Transverse colon (tissue), 4 donors: ENCODE data around the gene CAPN11. TPM values are rescaled to one million over a fixed set of nuclear protein-coding genes. Genes with fewer than 3 reads are reported as not detected.
"Not testable (repeated sequence)": the region's sequence is repeated elsewhere in the genome, so short reads cannot be mapped to it uniquely, and the experiment has no call there.

Experiments
- DNase-seq: peaks from one replicate; pipeline ENCODE4 v3.0.0-alpha.2; 2019
- H3K27ac ChIP-seq, 4 donors: fragments of 200-600 bp; sonication (generic); 2 replicates each; pipeline ENCODE4 v1.5.1; 2016 to 2018; ENCODE audit warnings: inconsistent platforms in 4 of 4
- H3K27me3 ChIP-seq: fragments of 200-600 bp; sonication (generic); 2 replicates; pipeline ENCODE4 v1.5.1; 2017; ENCODE audit warnings: inconsistent platforms
- H3K36me3 ChIP-seq, 4 donors: fragments of 200-600 bp; sonication (generic); 2 replicates each; pipeline ENCODE4 v1.5.1; 2017 to 2019; ENCODE audit warnings: inconsistent platforms in 4 of 4
- H3K4me1 ChIP-seq, 4 donors: fragments of 200-600 bp; sonication (generic); 2 replicates each; pipeline ENCODE4 v1.5.1; 2017 to 2020; ENCODE audit warnings: inconsistent platforms in 4 of 4
- H3K4me3 ChIP-seq, 4 donors: fragments of 200-600 bp; sonication (generic); 1 replicate in 1 of 4; 2 replicates in 3 of 4; pipeline versions ENCODE4 v1.5.1 to v1.6.1; 2017 to 2019; ENCODE audit warnings: inconsistent platforms in 4 of 4
- H3K9me3 ChIP-seq, 2 donors: fragments of 200-600 bp; sonication (generic); 2 replicates each; pipeline ENCODE4 v1.5.1; 2017 to 2019; ENCODE audit warnings: inconsistent platforms in 2 of 2
- EP300 ChIP-seq: sonication (generic); formaldehyde crosslinking; IDR thresholded peaks from one replicate; pipeline ENCODE4 v1.6.1; 2017; ENCODE audit warnings: antibody characterized with exemption, low read depth
- POLR2A ChIP-seq: fragments of 450-650 bp; IDR thresholded peaks from one replicate; pipeline ENCODE4 v1.6.1; 2016; ENCODE audit warnings: antibody characterized with exemption, mild to moderate bottlenecking, moderate library complexity
- POLR2AphosphoS5 ChIP-seq, 3 donors: sonication (generic); formaldehyde crosslinking; IDR thresholded peaks; one replicate each; pipeline ENCODE4 v1.6.1; 2016; ENCODE audit warnings: antibody characterized with exemption in 3 of 3
- WGBS, 2 donors: methylation state at CpG; one replicate each; pipeline ENCODE4 v1.1.5; 2018; ENCODE audit warnings: low coverage in 1 of 2; 5-methylcytosine and 5-hydroxymethylcytosine counted together
- in situ Hi-C, 4 donors: fragments of 200-750 bp; cut with MboI; loops; one replicate each; pipeline versions ENCODE4 v1.15.0 to v1.15.1; 2017; ENCODE audit warnings: low sequenced_read_pairs in 3 of 4, low pct_ligation_motif_present in 1 of 4, low pct_unique_long_range_greater_than_20kb in 1 of 4
- intact Hi-C: fragments of 100-400 bp; cut with DNase I; formaldehyde crosslinking; loops from one replicate; pipeline ENCODE4 v1.15.1; 2023; ENCODE audit warnings: low total_unique reads
- total RNA-seq, 4 donors: library from RNA; depleted of rRNA; stranded (reverse); fragments of >200 nt; gene quantifications; one replicate each; pipeline ENCODE4 v1.1.0, GENCODE V29; 2016
- TF ChIP-seq, protein P1 (sequence below), 5 experiments: fragments of 200-600 bp in 3 of 5; fragments of 450-650 bp in 2 of 5; sonication (generic) in 3 of 5; IDR thresholded peaks; 1 replicate in 2 of 5; 2 replicates in 3 of 5; pipeline ENCODE4 v1.5.1; 2016 to 2017; ENCODE audit warnings: antibody characterized with exemption in 5 of 5, inconsistent platforms in 3 of 5, mild to moderate bottlenecking in 2 of 5, moderate library complexity in 1 of 5

The CAPN11 gene
- total RNA-seq, 4 donors from 2014 or later: 1.6 to 19.8 (median 4.9) TPM; not detected in 1

DNA sequence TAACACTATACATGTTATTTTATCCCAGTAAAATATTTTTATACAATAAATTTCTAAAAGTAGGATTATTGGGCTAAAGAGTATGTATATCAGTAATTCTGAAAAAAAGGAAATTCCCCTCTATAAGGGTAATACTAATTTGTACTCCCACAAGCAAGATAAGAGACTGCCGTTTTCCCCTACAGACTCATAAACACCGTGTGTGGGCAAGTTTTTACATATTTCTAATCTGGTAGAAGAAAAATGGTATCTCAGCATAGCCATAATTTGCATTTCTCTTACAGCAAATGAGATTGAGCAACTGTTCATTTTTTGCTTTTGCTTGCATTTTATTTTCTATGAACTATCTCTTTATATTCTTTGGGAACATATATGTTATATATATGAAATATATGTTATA, 32.1 kb downstream of the CAPN11 start:
- WGBS, 2 donors: 22 to 32% methylated on average over 2 of the region's 2 CpGs
- Histone ChIP-seq H3K4me3 (no peak overlapping the region), H3K27me3 (no peaks in the 10 kb centered on the region), H3K36me3 (no peaks in the 10 kb centered on the region), H3K27ac (no peak overlapping the region), H3K9me3 (no peaks in the 10 kb centered on the region), H3K4me1 (peaks cover 0 to 7% (median 3%) of the 10 kb centered on the region in 4 donors)
- no peak for TF ChIP-seq POLR2A
- intact Hi-C loops (no loop called here), in situ Hi-C loops (no loop called here)
- no peak for DNase-seq

DNA sequence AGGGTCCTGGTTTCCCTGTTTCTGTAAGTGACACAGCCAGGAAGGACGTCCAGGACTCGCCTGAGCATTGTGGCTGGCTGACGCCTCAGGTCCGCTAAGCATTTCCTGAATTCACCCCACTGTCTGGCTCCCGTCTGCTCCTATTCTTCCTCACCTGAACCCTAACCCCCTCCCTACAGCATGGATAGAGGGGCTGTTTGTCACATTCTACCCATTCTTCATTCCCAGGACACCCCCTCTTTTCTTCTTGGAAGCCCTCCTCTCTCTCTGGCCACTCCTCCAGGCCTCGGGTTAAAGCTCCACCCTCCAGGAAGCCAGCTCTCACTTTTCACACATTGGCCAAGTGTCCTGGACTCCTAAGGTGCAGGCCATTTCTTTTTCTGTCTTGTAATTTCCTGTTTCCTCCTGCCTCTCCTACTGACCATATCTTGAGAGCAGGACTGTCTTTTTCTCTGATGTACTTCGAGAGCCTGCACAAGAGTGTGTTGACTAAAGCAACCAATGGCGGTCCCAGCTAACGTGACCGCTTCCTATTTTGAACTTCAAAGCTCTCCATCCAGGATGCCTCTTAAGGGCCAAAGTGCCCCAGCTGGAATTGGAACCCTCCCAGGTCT, 33.9 kb downstream of the CAPN11 start:
- in situ Hi-C loops: no loop called here
- no peak overlapping the region for H3K27ac ChIP-seq
- TF ChIP-seq POLR2A: no peak

DNA sequence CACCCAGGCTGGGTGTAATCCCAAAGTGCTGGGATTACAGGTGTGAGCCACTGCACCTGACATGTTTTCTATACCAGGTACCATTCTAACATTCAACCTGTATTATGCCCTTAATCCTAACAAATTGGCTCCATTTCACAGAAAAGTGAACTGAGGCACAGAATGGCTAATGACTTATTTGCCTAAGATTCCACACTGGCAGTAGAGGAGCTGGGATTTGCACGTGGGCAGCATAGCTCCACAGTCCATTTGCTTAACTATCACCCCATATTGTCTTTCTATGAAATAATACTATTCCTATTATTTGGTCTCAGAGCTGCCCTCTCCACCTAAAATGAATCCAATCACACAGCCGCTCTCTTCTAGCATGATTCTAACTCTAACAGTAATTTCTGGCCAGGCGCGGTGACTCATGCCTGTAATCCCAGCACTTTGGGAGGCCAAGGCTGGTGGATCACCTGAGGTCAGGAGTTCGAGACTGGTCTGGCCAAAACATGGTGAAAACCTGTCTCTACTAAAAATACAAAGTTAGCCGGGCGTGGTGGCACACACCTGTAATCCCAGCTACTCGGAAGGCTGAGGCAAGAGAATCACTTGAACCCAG, 34.8 kb downstream of the CAPN11 start:
- Histone ChIP-seq H3K9me3 (no peaks in the 10 kb centered on the region), H3K36me3 (no peaks in the 10 kb centered on the region), H3K4me1 (peaks cover 0 to 7% (median 3%) of the 10 kb centered on the region in 4 donors), H3K27ac (no peak overlapping the region), H3K4me3 (no peak overlapping the region), H3K27me3 (no peaks in the 10 kb centered on the region)
- WGBS, 2 donors: 75 to 89% methylated on average over 1 to 8 of the region's 8 CpGs
- intact Hi-C loops: no loop called here
- TF ChIP-seq EP300 (no peak), POLR2AphosphoS5 (IDR thresholded peaks at IDR 0.05) (no peak), POLR2A (no peak)
- TF ChIP-seq, protein P1, sequence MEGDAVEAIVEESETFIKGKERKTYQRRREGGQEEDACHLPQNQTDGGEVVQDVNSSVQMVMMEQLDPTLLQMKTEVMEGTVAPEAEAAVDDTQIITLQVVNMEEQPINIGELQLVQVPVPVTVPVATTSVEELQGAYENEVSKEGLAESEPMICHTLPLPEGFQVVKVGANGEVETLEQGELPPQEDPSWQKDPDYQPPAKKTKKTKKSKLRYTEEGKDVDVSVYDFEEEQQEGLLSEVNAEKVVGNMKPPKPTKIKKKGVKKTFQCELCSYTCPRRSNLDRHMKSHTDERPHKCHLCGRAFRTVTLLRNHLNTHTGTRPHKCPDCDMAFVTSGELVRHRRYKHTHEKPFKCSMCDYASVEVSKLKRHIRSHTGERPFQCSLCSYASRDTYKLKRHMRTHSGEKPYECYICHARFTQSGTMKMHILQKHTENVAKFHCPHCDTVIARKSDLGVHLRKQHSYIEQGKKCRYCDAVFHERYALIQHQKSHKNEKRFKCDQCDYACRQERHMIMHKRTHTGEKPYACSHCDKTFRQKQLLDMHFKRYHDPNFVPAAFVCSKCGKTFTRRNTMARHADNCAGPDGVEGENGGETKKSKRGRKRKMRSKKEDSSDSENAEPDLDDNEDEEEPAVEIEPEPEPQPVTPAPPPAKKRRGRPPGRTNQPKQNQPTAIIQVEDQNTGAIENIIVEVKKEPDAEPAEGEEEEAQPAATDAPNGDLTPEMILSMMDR (IDR thresholded peaks at IDR 0.05): no peak
- no peak for DNase-seq
- in situ Hi-C loops: no loop called here

More for the DNA sequence above, 33.9 kb downstream of the CAPN11 start:
- H3K27me3 ChIP-seq: no peaks in the 10 kb centered on the region
- no peak for DNase-seq
- intact Hi-C loops: no loop called here
- H3K36me3 ChIP-seq: no peaks in the 10 kb centered on the region
- H3K9me3 ChIP-seq: no peaks in the 10 kb centered on the region
- WGBS, 2 donors: 63 to 69% methylated on average over 10 of the region's 10 CpGs
- peaks cover 0 to 7% (median 3%) of the 10 kb centered on the region in 4 donors for H3K4me1 ChIP-seq
- no peak overlapping the region for H3K4me3 ChIP-seq

DNA sequence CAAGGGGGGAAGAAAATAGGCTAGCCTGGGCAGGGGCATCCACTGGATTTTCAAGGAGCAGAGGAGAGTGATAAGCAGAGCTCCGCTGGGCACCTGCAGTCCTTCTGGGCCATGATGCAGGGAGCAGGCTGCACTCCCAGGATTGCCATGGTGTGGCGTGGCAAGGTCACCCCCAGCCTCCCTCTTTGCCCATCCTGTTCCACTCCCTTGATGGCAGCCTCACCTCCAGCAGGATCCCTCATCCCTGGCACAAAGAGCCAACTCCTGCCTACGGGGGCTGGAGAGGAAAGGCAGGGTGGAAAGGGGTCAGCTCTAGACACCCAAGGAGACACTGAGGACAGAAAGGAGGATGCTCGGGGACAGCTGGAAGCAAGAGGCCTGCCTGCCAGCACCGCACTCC, 35.7 kb downstream of the CAPN11 start:
- no peaks in the 10 kb centered on the region for H3K27me3 ChIP-seq
- no peaks in the 10 kb centered on the region for H3K9me3 ChIP-seq
- H3K4me1 ChIP-seq: peaks cover 0 to 7% (median 3%) of the 10 kb centered on the region in 4 donors
- intact Hi-C loops: no loop called here
- TF ChIP-seq EP300: no peak
- TF ChIP-seq, protein P1 (IDR thresholded peaks at IDR 0.05): no peak
- TF ChIP-seq POLR2AphosphoS5 (IDR thresholded peaks at IDR 0.05): no peak
- TF ChIP-seq POLR2A: no peak
- H3K27ac ChIP-seq: no peak overlapping the region
- H3K4me3 ChIP-seq: no peak overlapping the region
- no peaks in the 10 kb centered on the region for H3K36me3 ChIP-seq
- WGBS, 2 donors: 85 to 87% methylated on average over 3 to 5 of the region's 5 CpGs
- in situ Hi-C loops: no loop called here
- DNase-seq: no peak

DNA sequence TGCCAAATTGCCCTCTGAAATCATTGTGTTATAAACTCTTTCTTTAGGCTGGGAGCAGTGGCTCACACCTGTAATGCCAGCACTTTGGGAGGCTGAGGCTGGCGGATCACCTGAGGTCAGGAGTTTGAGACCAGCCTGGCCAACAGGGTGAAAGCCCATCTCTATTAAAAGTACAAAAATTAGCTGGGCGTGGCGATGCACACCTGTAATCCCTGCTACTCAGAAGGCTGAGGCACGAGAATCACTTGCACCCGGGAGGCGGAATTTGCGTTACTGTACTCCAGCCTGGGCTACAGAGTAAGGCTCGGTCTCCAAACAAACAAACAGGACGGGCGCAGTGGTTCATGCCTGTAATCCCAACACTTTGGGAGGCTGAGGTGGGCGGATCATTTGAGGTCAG, 37.7 kb downstream of the CAPN11 start:
- H3K27me3 ChIP-seq, in situ Hi-C loops, H3K36me3 ChIP-seq, H3K4me3 ChIP-seq, H3K27ac ChIP-seq, intact Hi-C loops, DNase-seq, H3K9me3 ChIP-seq: not testable (repeated sequence)
- 90% methylated on average over 11 of the region's 11 CpGs; no CpG with 5 or more reads in 1 of the 2 donors for WGBS, 2 donors
- H3K4me1 ChIP-seq: peaks cover 0 to 13% (median 8%) of the 10 kb centered on the region in 4 donors
